H1 (cell line): Measurements from ENCODE around the gene YIPF1. TPM values are rescaled to one million over a fixed set of nuclear protein-coding genes. Genes with fewer than 3 reads are reported as not detected.

Experiments
- CTCF ChIA-PET: fragments of 300-600 bp; sonication (Branson Sonifier 250); formaldehyde crosslinking; loops from one replicate; lab custom pipeline; 2021; ENCODE audit not compliant: partially characterized antibody; lab: Charles Lee
- POLR2A ChIA-PET: fragments of 300-600 bp; sonication (Branson Sonifier 250); formaldehyde crosslinking; loops from one replicate; lab custom pipeline; 2021; ENCODE audit warnings: inconsistent platforms; ENCODE audit not compliant: partially characterized antibody; lab: Charles Lee
- DNase-seq, 2 experiments: peaks; one replicate each; pipeline versions ENCODE4 v3.0.0 to v3.0.0-alpha.2; 2010 to 2022; ENCODE audit warnings: low spot score in 2 of 2, low read depth in 1 of 2, mixed read lengths in 1 of 2
- FAIRE-seq: peaks from 2 replicates; lab custom pipeline; 2011; peaks lifted over from hg19 to GRCh38; lab: Jason Lieb, UNC
- H2AFZ ChIP-seq: 2 replicates; pipeline ENCODE4 v1.8.1; 2012; ENCODE audit warnings: low read length, inconsistent platforms
- H2AK5ac ChIP-seq: 2 replicates; pipeline ENCODE4 v1.6.1; 2013; ENCODE audit warnings: low read depth, low read length
- H2BK120ac ChIP-seq: replicated peaks from 2 replicates; pipeline ENCODE3; 2013; ENCODE audit warnings: low read depth, low read length, inconsistent platforms
- H2BK12ac ChIP-seq: 2 replicates; pipeline ENCODE4 v1.6.1; 2013; ENCODE audit warnings: low read depth, low read length
- H2BK15ac ChIP-seq: 2 replicates; pipeline ENCODE4 v1.6.1; 2013; ENCODE audit warnings: low read length
- H2BK20ac ChIP-seq: 2 replicates; pipeline ENCODE4 v1.6.1; 2013; ENCODE audit warnings: low read length
- H2BK5ac ChIP-seq: 2 replicates; pipeline ENCODE4 v1.6.1; 2013; ENCODE audit warnings: low read depth, low read length
- H3K14ac ChIP-seq: 2 replicates; pipeline ENCODE4 v1.6.1; 2013; ENCODE audit warnings: inconsistent platforms; ENCODE audit not compliant: insufficient read length
- H3K18ac ChIP-seq: 2 replicates; pipeline ENCODE4 v1.6.1; 2013; ENCODE audit warnings: low read length; ENCODE audit errors: extremely low read depth
- H3K23ac ChIP-seq: 2 replicates; pipeline ENCODE4 v1.6.1; 2013; ENCODE audit warnings: inconsistent platforms; ENCODE audit not compliant: insufficient read length
- H3K23me2 ChIP-seq: 2 replicates; pipeline ENCODE4 v1.6.1; 2013; ENCODE audit warnings: low read depth, low read length
- H3K27ac ChIP-seq: 2 replicates; pipeline ENCODE4 v1.6.1; 2011; ENCODE audit warnings: low read depth, low read length, inconsistent platforms
- H3K27me3 ChIP-seq, 4 experiments: replicated peaks in 1 of 4; 1 replicate in 1 of 4; 2 replicates in 3 of 4; pipeline versions ENCODE4 v1.6.1 to v1.8.1; 2011 to 2013; ENCODE audit warnings: low read length in 3 of 4, mild to moderate bottlenecking in 3 of 4, inconsistent platforms in 2 of 4, mixed read lengths in 2 of 4, moderate library complexity in 1 of 4; ENCODE audit not compliant: control insufficient read depth in 3 of 4, insufficient read depth in 3 of 4; ENCODE audit errors: extremely low read depth in 1 of 4
- H3K36me3 ChIP-seq, 4 experiments: 2 replicates each; pipeline versions ENCODE4 v1.6.1 to v1.8.1; 2011 to 2013; ENCODE audit warnings: mild to moderate bottlenecking in 4 of 4, low read length in 3 of 4, moderate library complexity in 2 of 4, control low read depth in 1 of 4, inconsistent platforms in 1 of 4; ENCODE audit not compliant: insufficient read depth in 4 of 4, control insufficient read depth in 2 of 4
- H3K4ac ChIP-seq: replicated peaks from 2 replicates; pipeline ENCODE3; 2013; ENCODE audit warnings: low read length, low read depth, mixed read lengths, inconsistent platforms; ENCODE audit not compliant: insufficient read length
- H3K4me1 ChIP-seq, 4 experiments: replicated peaks in 1 of 4; 1 replicate in 1 of 4; 2 replicates in 3 of 4; pipeline versions ENCODE4 v1.6.1 to v1.8.1; 2011 to 2013; ENCODE audit warnings: low read length in 3 of 4, inconsistent platforms in 2 of 4, mixed read lengths in 1 of 4; ENCODE audit not compliant: insufficient read depth in 4 of 4, control insufficient read depth in 3 of 4
- H3K4me2 ChIP-seq, 2 experiments: 2 replicates each; pipeline versions ENCODE4 v1.6.1 to v1.8.1; 2011 to 2013; ENCODE audit warnings: low read depth in 2 of 2, low read length in 2 of 2, control low read depth in 1 of 2, inconsistent platforms in 1 of 2, mild to moderate bottlenecking in 1 of 2; ENCODE audit not compliant: insufficient read depth in 1 of 2
- H3K4me3 ChIP-seq, 4 experiments: fragments of 200-600, 300-600 bp in 1 of 4; sonication (generic), shearing (Covaris generic), sonication (Bioruptor Twin) in 1 of 4; 2 replicates each; pipeline versions ENCODE4 v1.5.1 to v1.8.1; 2011 to 2016; ENCODE audit warnings: low read length in 4 of 4, low read depth in 3 of 4, control low read depth in 2 of 4, inconsistent platforms in 2 of 4, mild to moderate bottlenecking in 2 of 4, mixed read lengths in 1 of 4, moderate library complexity in 1 of 4; ENCODE audit not compliant: insufficient read depth in 2 of 4; ENCODE audit errors: extremely low read depth in 1 of 4
- H3K56ac ChIP-seq: replicated peaks from 2 replicates; pipeline ENCODE3; 2013; ENCODE audit warnings: low read depth, mild to moderate bottlenecking, mixed read lengths, low read length, inconsistent platforms; ENCODE audit not compliant: insufficient read length
- H3K79me1 ChIP-seq: 2 replicates; pipeline ENCODE4 v1.6.1; 2013; ENCODE audit warnings: low read depth, low read length, control low read depth
- H3K79me2 ChIP-seq, 2 experiments: 2 replicates each; pipeline versions ENCODE4 v1.6.1 to v1.8.1; 2012 to 2013; ENCODE audit warnings: low read length in 2 of 2, mild to moderate bottlenecking in 2 of 2, inconsistent platforms in 1 of 2; ENCODE audit not compliant: insufficient read depth in 2 of 2, control insufficient read depth in 1 of 2
- H3K9ac ChIP-seq, 4 experiments: replicated peaks in 1 of 4; 1 replicate in 1 of 4; 2 replicates in 3 of 4; pipeline versions ENCODE4 v1.6.1 to v1.8.1; 2011 to 2013; ENCODE audit warnings: low read depth in 3 of 4, low read length in 3 of 4, control low read depth in 2 of 4, mild to moderate bottlenecking in 2 of 4, moderate library complexity in 2 of 4, inconsistent platforms in 1 of 4; ENCODE audit errors: extremely low read depth in 1 of 4
- H3K9me3 ChIP-seq, 2 experiments: 2 replicates each; pipeline versions ENCODE4 v1.6.1 to v1.8.1; 2012 to 2013; ENCODE audit warnings: mild to moderate bottlenecking in 2 of 2, moderate library complexity in 2 of 2, control low read depth in 1 of 2, inconsistent platforms in 1 of 2, low read depth in 1 of 2, low read length in 1 of 2, mixed read lengths in 1 of 2; ENCODE audit not compliant: insufficient read depth in 2 of 2
- H4K20me1 ChIP-seq, 2 experiments: replicated peaks in 1 of 2; 2 replicates each; pipeline versions ENCODE3 to v1.8.1; 2011 to 2013; ENCODE audit warnings: inconsistent platforms in 2 of 2, low read length in 2 of 2, mild to moderate bottlenecking in 1 of 2; ENCODE audit not compliant: insufficient read depth in 2 of 2, control insufficient read depth in 1 of 2
- H4K5ac ChIP-seq: 2 replicates; pipeline ENCODE4 v1.6.1; 2013; ENCODE audit warnings: low read length, low read depth, mixed read lengths, inconsistent platforms; ENCODE audit not compliant: insufficient read length
- H4K8ac ChIP-seq: 2 replicates; pipeline ENCODE4 v1.8.0; 2013; ENCODE audit warnings: mild to moderate bottlenecking, moderate library complexity, low read length, inconsistent platforms; ENCODE audit not compliant: insufficient read depth; ENCODE audit errors: extremely low read depth
- H4K91ac ChIP-seq: replicated peaks from 2 replicates; pipeline ENCODE3; 2013; ENCODE audit warnings: low read length, mixed read lengths, inconsistent platforms; ENCODE audit not compliant: insufficient read length
- CBX8 ChIP-seq: fragments of 300-800, 300-1000 bp; sonication (generic); IDR thresholded peaks from 2 replicates; pipeline ENCODE4 v1.7.1; 2016; ENCODE audit warnings: low read depth, low read length, borderline replicate concordance
- CTBP2 ChIP-seq: IDR thresholded peaks from 2 replicates; pipeline ENCODE4 v1.7.0; 2011; ENCODE audit warnings: borderline replicate concordance, mild to moderate bottlenecking, moderate library complexity, mixed read lengths, low read length; ENCODE audit not compliant: insufficient read depth, insufficient read length
- JUN ChIP-seq: IDR thresholded peaks from 2 replicates; pipeline ENCODE4 v1.6.1; 2011; ENCODE audit warnings: low read depth, mild to moderate bottlenecking, improper control_type of control experiment, low read length
- KDM1A ChIP-seq: fragments of 200-600, 300-600 bp; sonication (generic); IDR thresholded peaks from 2 replicates; pipeline ENCODE4 v1.7.1; 2016; ENCODE audit warnings: mild to moderate bottlenecking, low read length, borderline replicate concordance
- SIN3A ChIP-seq, 2 experiments: IDR thresholded peaks in 1 of 2; conservative IDR thresholded peaks in 1 of 2; 2 replicates each; pipeline ENCODE4 v1.6.1; 2011 to 2012; ENCODE audit warnings: low read length in 2 of 2, improper control_type of control experiment in 1 of 2, low read depth in 1 of 2, mild to moderate bottlenecking in 1 of 2
- SP4 ChIP-seq: IDR thresholded peaks from 2 replicates; pipeline ENCODE4 v1.6.1; 2012; ENCODE audit warnings: low read length, inconsistent platforms
- WGBS, 2 experiments: shearing (Covaris generic) in 1 of 2; methylation state at CpG; one replicate each; pipeline versions ENCODE4 v1.1.6 to v1.1.7; 2013 to 2015; ENCODE audit warnings: low lambda C conversion rate in 2 of 2, mixed read lengths in 2 of 2, inconsistent platforms in 1 of 2, low coverage in 1 of 2, missing lambda C conversion rate in 1 of 2; ENCODE audit not compliant: insufficient replicate concordance in 2 of 2, insufficient coverage in 1 of 2, insufficient read length in 1 of 2; ENCODE audit errors: extremely low coverage in 1 of 2, missing lambda C conversion rate in 1 of 2; 5-methylcytosine and 5-hydroxymethylcytosine counted together
- long read RNA-seq, 2 experiments: library from RNA in 1 of 2; library from capped mRNA in 1 of 2; stranded (forward); transcript quantifications; one replicate each; pipeline ENCODE4 v2.0.0, GENCODE V29; 2021; ENCODE audit warnings: inconsistent platforms in 1 of 2
- polyA minus RNA-seq, 3 experiments: library from RNA; depleted of rRNA, polyadenylated mRNA; stranded (reverse); fragments of >200 nt; gene quantifications; 1 replicate in 2 of 3; 2 replicates in 1 of 3; pipeline ENCODE4 v1.2.3, GENCODE V29; 2011
- polyA plus RNA-seq, 7 experiments: library from polyadenylated mRNA; depleted of rRNA in 3 of 7; stranded (reverse) in 5 of 7; unstranded in 2 of 7; fragments of >200 nt in 5 of 7; fragments of 200-250 nt in 2 of 7; gene quantifications; 1 replicate in 5 of 7; 2 replicates in 1 of 7; 4 replicates in 1 of 7; pipeline versions ENCODE4 v1.2.1 to v1.2.3, GENCODE V29; 2011 to 2013; ENCODE audit warnings: missing spikeins in 2 of 7, mixed read lengths in 2 of 7
- total RNA-seq: library from RNA; stranded (reverse); fragmentation: NEBNext Ultra II Directional; extraction: Animal tissue kit (Norgen Biotek cat#: 25700); gene quantifications from 2 replicates; pipeline ENCODE4 v1.2.1, GENCODE V29; 2021

The YIPF1 gene
- 31.8 and 32.6 TPM in 2 replicates for total RNA-seq
- 31.3 and 53.7 TPM in 2 replicates for polyA plus RNA-seq (2011; rRNA removed)
- polyA plus RNA-seq (2011; cell fraction: cytosol; rRNA removed): 39.1 TPM
- polyA plus RNA-seq (2011; cell fraction: nucleus; rRNA removed): 22.8 TPM
- polyA plus RNA-seq (2012, experiment 1 of 2): 29.4 to 42.3 TPM (median 32.9 TPM) in 4 replicates
- polyA plus RNA-seq (2012, experiment 2 of 2): 26.2 TPM
- polyA plus RNA-seq (2013, experiment 1 of 2): 49.0 TPM
- polyA plus RNA-seq (2013, experiment 2 of 2): 52.1 TPM
- polyA minus RNA-seq (2011; rRNA and poly(A)+ RNA removed): 41.7 and 56.8 TPM in 2 replicates
- 15.0 TPM for polyA minus RNA-seq (2011; cell fraction: cytosol; rRNA and poly(A)+ RNA removed)
- polyA minus RNA-seq (2011; cell fraction: nucleus; rRNA and poly(A)+ RNA removed): 13.3 TPM
- long read RNA-seq, experiment 1, transcript YIPF1-203 (11 exons, 1,602 nt): major isoform, 7 of 45 reads
- long read RNA-seq, experiment 1, partial matches to known transcripts: 14 of 45 reads
- long read RNA-seq, experiment 1, other reads (novel, unspliced or antisense): 23 of 45 reads
- long read RNA-seq, experiment 2, transcript YIPF1-201 (11 exons, 1,858 nt): minor isoform, 7 of 70 reads
- long read RNA-seq, experiment 2, transcript YIPF1-203 (11 exons, 1,602 nt): major isoform, 23 of 70 reads
- long read RNA-seq, experiment 2, partial matches to known transcripts: 0 of 70 reads
- long read RNA-seq, experiment 2, other reads (novel, unspliced or antisense): 40 of 70 reads

- POLR2A ChIA-PET: interaction anchor here (0.7 to 1.7 kb wide), 3 partner anchors 24 to 60 kb away, joined by 3 to 4 read pairs (median 4); no protein-coding TSS in a partner anchor
- no peak for TF ChIP-seq CTBP2
- no peak for TF ChIP-seq JUN
- peak; percentile 99 for TF ChIP-seq KDM1A
- TF ChIP-seq SIN3A (conservative IDR thresholded peaks at IDR 0.05 in 1 of 2, IDR thresholded peaks at IDR 0.05 in 1 of 2; ENCODE audit: low read depth in 1 of 2, low read length in 2 of 2): peak in 1 of 2 experiments; percentile 60; a peak in 1 of 4 replicates
- TF ChIP-seq CBX8: no peak
- TF ChIP-seq SP4: peak; percentile 61; the same call in 1 of the 2 replicates
Observed at GRCh38 chr1:53889304-53890298, at the start of gene YIPF1. Gene YIPF1 (minus strand): TSS chr1:53889797. CDS start chr1:53888937, 860 bp downstream.

More at GRCh38 chr1:53889304-53890298, at the start of gene YIPF1:
- peaks cover 0 to 4% (median 1%) of the 10 kb centered on the region in 4 experiments; a peak in 3 of 8 replicates for H3K36me3 ChIP-seq
- WGBS, 2 experiments: 11% methylated on average over 57 of the region's 62 CpGs; no CpG with 5 or more reads in 1 of the 2 experiments
- peak within 1 kb of the TSS; percentile 74 for H2AFZ ChIP-seq
- peak within 1 kb of the TSS; percentile 7 for H3K56ac ChIP-seq
- no peak for FAIRE-seq
- H3K23ac ChIP-seq: no peak within 1 kb of the TSS
- peak within 1 kb of the TSS; percentile 87 to 96 (median 92) for H3K4me3 ChIP-seq
- peak within 1 kb of the TSS; percentile 51; the same call in 1 of the 2 replicates for H3K18ac ChIP-seq
- H2BK5ac ChIP-seq: no peak within 1 kb of the TSS
- H2BK20ac ChIP-seq: no peak within 1 kb of the TSS
- H3K4ac ChIP-seq: no peak within 1 kb of the TSS
- H4K8ac ChIP-seq: peak within 1 kb of the TSS; percentile 90; the same call in 1 of the 2 replicates
- H3K9me3 ChIP-seq: no peaks in the 10 kb centered on the region
- H2AK5ac ChIP-seq: no peak within 1 kb of the TSS
- peak; percentile 82 to 85 for DNase-seq
- H2BK120ac ChIP-seq: no peak within 1 kb of the TSS
- H3K23me2 ChIP-seq: peaks cover 1% of the 10 kb centered on the region; the same call in 1 of the 2 replicates
- no peak within 1 kb of the TSS for H4K5ac ChIP-seq
- no peaks in the 10 kb centered on the region for H3K79me1 ChIP-seq
- no peak within 1 kb of the TSS for H2BK15ac ChIP-seq
- peak within 1 kb of the TSS; percentile 66 to 73 for H3K4me2 ChIP-seq
- no peaks in the 10 kb centered on the region for H4K20me1 ChIP-seq
- H4K91ac ChIP-seq: no peak within 1 kb of the TSS
- no peak within 1 kb of the TSS for H3K14ac ChIP-seq
- no peaks in the 10 kb centered on the region for H3K79me2 ChIP-seq
- H2BK12ac ChIP-seq: no peak within 1 kb of the TSS
- CTCF ChIA-PET: interaction anchor here (1.1 to 2.6 kb wide), 8 partner anchors 11 to 69 kb away, joined by 3 to 9 read pairs (median 4); no protein-coding TSS in a partner anchor
- H3K27ac ChIP-seq: peak within 1 kb of the TSS; percentile 62; the same call in 1 of the 2 replicates
- H3K9ac ChIP-seq: peak within 1 kb of the TSS; percentile 60 to 73 (median 62)
- peaks cover 0 to 7% (median 2%) of the 10 kb centered on the region in 4 experiments; a peak in 3 of 7 replicates for H3K4me1 ChIP-seq
- no peaks in the 10 kb centered on the region; a peak in 1 of 7 replicates for H3K27me3 ChIP-seq
